B cell (primary cell): ENCODE results near the gene AP1S3. TPM values are rescaled to one million over a fixed set of nuclear protein-coding genes. Genes with fewer than 3 reads are reported as not detected.

Experiments used
- ATAC-seq: fragments of 200-7000 bp; cut with Tn5 transposase; one replicate; pipeline ENCODE4 v1.10.0; 2021; ENCODE audit warnings: low read depth, mild to moderate bottlenecking, moderate number of reproducible peaks, moderate library complexity
- CTCF ChIA-PET: fragments of 350-600 bp; sonication (Branson Sonifier 250); formaldehyde crosslinking; loops from one replicate; lab custom pipeline; 2021; ENCODE audit warnings: antibody characterized with exemption, inconsistent platforms; lab: Charles Lee
- POLR2A ChIA-PET: fragments of 350-600 bp; sonication (Branson Sonifier 250); formaldehyde crosslinking; loops from one replicate; lab custom pipeline; 2021; ENCODE audit warnings: antibody characterized with exemption; lab: Charles Lee
- DNase-seq: peaks from one replicate; pipeline ENCODE4 v3.0.0; 2013
- H2AFZ ChIP-seq: 2 replicates; pipeline ENCODE4 v1.6.1; 2012; ENCODE audit warnings: mild to moderate bottlenecking, low read depth, low read length; ENCODE audit not compliant: insufficient read depth, poor library complexity, severe bottlenecking
- H3K27ac ChIP-seq, 2 donors: 1 replicate in 1 of 2; 2 replicates in 1 of 2; pipeline ENCODE4 v1.5.1; 2012 to 2013; ENCODE audit warnings: low read length in 2 of 2, mild to moderate bottlenecking in 2 of 2, moderate library complexity in 1 of 2
- H3K27me3 ChIP-seq, 4 experiments: fragments of 200-600 bp in 1 of 4; sonication (generic) in 1 of 4; replicated peaks in 1 of 4; 1 replicate in 2 of 4; 2 replicates in 2 of 4; pipeline versions ENCODE4 v1.6.1 to v1.7.0; 2013 to 2016; ENCODE audit warnings: low read length in 3 of 4, mild to moderate bottlenecking in 2 of 4, mixed read lengths in 1 of 4, moderate library complexity in 1 of 4; ENCODE audit not compliant: insufficient read depth in 4 of 4, control insufficient read depth in 3 of 4; ENCODE audit errors: control extremely low read depth in 1 of 4
- H3K36me3 ChIP-seq, 2 experiments: replicated peaks in 1 of 2; 1 replicate in 1 of 2; 2 replicates in 1 of 2; pipeline versions ENCODE4 v1.6.1 to v1.7.1; 2013; ENCODE audit warnings: low read length in 1 of 2; ENCODE audit not compliant: insufficient read depth in 2 of 2, control insufficient read depth in 1 of 2; ENCODE audit errors: control extremely low read depth in 1 of 2, extremely low read depth in 1 of 2
- H3K4me1 ChIP-seq, 2 donors: fragments of 200-600 bp in 1 of 2; sonication (generic) in 1 of 2; 1 replicate in 1 of 2; 2 replicates in 1 of 2; pipeline versions ENCODE4 v1.5.1 to v1.6.1; 2013 to 2017; ENCODE audit warnings: low read length in 2 of 2; ENCODE audit not compliant: control insufficient read depth in 2 of 2, insufficient read depth in 2 of 2
- H3K4me2 ChIP-seq: replicated peaks from 2 replicates; pipeline ENCODE3; 2012; ENCODE audit warnings: mild to moderate bottlenecking, low read depth, low read length; ENCODE audit not compliant: poor library complexity, severe bottlenecking
- H3K4me3 ChIP-seq, 5 experiments: fragments of 200-600 bp in 1 of 5; sonication (generic) in 1 of 5; 1 replicate in 3 of 5; 2 replicates in 2 of 5; pipeline versions ENCODE4 v1.5.1 to v1.7.0; 2011 to 2016; ENCODE audit warnings: low read length in 4 of 5, mild to moderate bottlenecking in 4 of 5, low read depth in 2 of 5, control low read depth in 1 of 5, moderate library complexity in 1 of 5; ENCODE audit not compliant: insufficient read depth in 1 of 5; ENCODE audit errors: control extremely low read depth in 1 of 5, extremely low read depth in 1 of 5
- H3K79me2 ChIP-seq: fragments of 200-600 bp; sonication (generic); one replicate; pipeline ENCODE4 v1.6.0; 2016; ENCODE audit warnings: low read length; ENCODE audit not compliant: control insufficient read depth, insufficient read depth
- H3K9ac ChIP-seq: fragments of 200-600 bp; sonication (generic); 2 replicates; pipeline ENCODE4 v1.6.1; 2017; ENCODE audit warnings: mild to moderate bottlenecking, low read length, moderate library complexity
- H3K9me3 ChIP-seq, 3 donors: one replicate each; pipeline versions ENCODE4 v1.6.1 to v1.7.1; 2013; ENCODE audit warnings: low read length in 2 of 3; ENCODE audit not compliant: control insufficient read depth in 2 of 3, insufficient read depth in 1 of 3; ENCODE audit errors: control extremely low read depth in 1 of 3
- H4K20me1 ChIP-seq: 2 replicates; pipeline ENCODE4 v1.6.0; 2012; ENCODE audit warnings: mild to moderate bottlenecking, low read length; ENCODE audit not compliant: insufficient read depth, control insufficient read depth, poor library complexity, severe bottlenecking
- H3K27ac Mint-ChIP-seq: one replicate; pipeline ENCODE4 v1.8.0; 2021; ENCODE audit warnings: mixed read lengths
- H3K27me3 Mint-ChIP-seq: one replicate; pipeline ENCODE4 v1.8.0; 2021; ENCODE audit warnings: mixed read lengths
- H3K4me1 Mint-ChIP-seq: one replicate; pipeline ENCODE4 v1.8.0; 2021; ENCODE audit warnings: mixed read lengths
- H3K4me3 Mint-ChIP-seq: one replicate; pipeline ENCODE4 v1.8.0; 2021; ENCODE audit warnings: mixed read lengths
- H3K9me3 Mint-ChIP-seq: one replicate; pipeline ENCODE4 v1.8.0; 2022; ENCODE audit warnings: mixed read lengths; ENCODE audit not compliant: insufficient read depth
- EZH2 ChIP-seq: IDR thresholded peaks from 2 replicates; pipeline ENCODE4 v1.6.1; 2012; ENCODE audit warnings: borderline replicate concordance, low read depth, mild to moderate bottlenecking, moderate library complexity, low read length; ENCODE audit not compliant: insufficient read depth, poor library complexity, severe bottlenecking
- WGBS: methylation state at CpG from one replicate; pipeline ENCODE4 v1.1.5; 2013; ENCODE audit warnings: missing lambda C conversion rate; ENCODE audit not compliant: insufficient coverage; 5-methylcytosine and 5-hydroxymethylcytosine counted together
- intact Hi-C: fragments of 100-400 bp; cut with micrococcal nuclease; formaldehyde crosslinking; loops from one replicate; pipeline ENCODE4 v1.10.0; 2022
- polyA plus RNA-seq: library from polyadenylated mRNA; depleted of rRNA; stranded (reverse); fragments of >200 nt; gene quantifications from 2 replicates; pipeline ENCODE4 v1.2.3, GENCODE V29; 2012
- total RNA-seq, 2 donors: library from RNA; stranded (reverse); fragments of 120-200 nt in 1 of 2; gene quantifications; 1 replicate in 1 of 2; 2 replicates in 1 of 2; pipeline versions ENCODE4 v1.2.3 to v1.2.4, GENCODE V29; 2013 to 2022
- TF ChIP-seq, protein P1 (sequence below): fragments of 200-600 bp; IDR thresholded peaks from one replicate; pipeline ENCODE4 v1.8.0; 2022; ENCODE audit warnings: antibody characterized with exemption, mild to moderate bottlenecking

AP1S3 gene
- total and polyA plus RNA-seq, 2 donors (not counting 1 experiment from before 2014, with no cell fraction given), result 7.2 to 41.4 TPM

DNA sequence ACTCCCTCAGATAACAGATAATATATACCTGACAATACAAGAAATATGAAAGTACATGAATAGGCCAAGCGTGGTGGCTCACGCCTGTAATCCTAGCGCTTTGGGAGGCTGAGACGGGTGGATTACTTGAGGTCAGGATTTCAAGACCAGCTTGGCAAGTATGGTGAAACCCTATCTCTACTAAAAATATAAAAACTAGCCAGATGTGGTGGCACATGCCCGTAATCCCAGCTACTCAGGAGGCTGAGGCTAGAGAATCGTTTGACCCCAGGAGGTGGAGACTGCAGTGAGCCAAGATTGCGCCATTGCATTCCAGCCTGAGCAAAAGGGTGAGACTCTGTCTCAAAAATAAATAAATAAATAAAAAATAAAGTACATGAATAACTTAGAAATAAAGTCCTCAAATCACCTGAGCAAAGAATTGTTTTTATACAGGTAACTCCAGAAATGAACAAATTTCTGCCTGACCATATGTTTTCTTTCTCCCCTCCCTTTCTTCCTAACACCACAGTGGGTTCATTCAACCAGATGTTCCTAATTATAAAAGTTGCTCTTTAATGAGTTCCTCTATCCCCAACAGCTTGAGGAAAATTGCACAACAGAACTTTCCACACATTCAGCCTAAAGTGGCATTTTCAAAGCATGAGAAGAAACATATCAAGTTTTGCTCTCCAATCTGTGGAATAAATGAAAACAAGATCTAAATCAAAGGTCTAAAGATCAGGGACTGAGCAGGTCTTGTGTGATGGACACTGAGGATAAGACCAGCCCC, 33.6 kb upstream of the AP1S3 start:
- Mint-ChIP-seq H3K4me1 (peaks cover 7% of the 10 kb centered on the region), H3K27me3 (no peaks in the 10 kb centered on the region), H3K27ac (no peak overlapping the region), H3K4me3 (no peak overlapping the region), H3K9me3 (no peaks in the 10 kb centered on the region)
- Histone ChIP-seq H3K9me3 (no peaks in the 10 kb centered on the region), H3K4me3 (no peak overlapping the region), H3K27me3 (no peaks in the 10 kb centered on the region), H3K4me2 (no peak overlapping the region), H3K9ac (no peak overlapping the region), H3K79me2 (no peaks in the 10 kb centered on the region), H3K36me3 (peaks cover 0 to 15% of the 10 kb centered on the region in 2 experiments), H3K27ac (no peak overlapping the region), H2AFZ (no peak overlapping the region), H3K4me1 (peaks cover 0 to 2% of the 10 kb centered on the region in 2 donors), H4K20me1 (no peaks in the 10 kb centered on the region)
- no peak for TF ChIP-seq EZH2
- TF ChIP-seq, protein P1, sequence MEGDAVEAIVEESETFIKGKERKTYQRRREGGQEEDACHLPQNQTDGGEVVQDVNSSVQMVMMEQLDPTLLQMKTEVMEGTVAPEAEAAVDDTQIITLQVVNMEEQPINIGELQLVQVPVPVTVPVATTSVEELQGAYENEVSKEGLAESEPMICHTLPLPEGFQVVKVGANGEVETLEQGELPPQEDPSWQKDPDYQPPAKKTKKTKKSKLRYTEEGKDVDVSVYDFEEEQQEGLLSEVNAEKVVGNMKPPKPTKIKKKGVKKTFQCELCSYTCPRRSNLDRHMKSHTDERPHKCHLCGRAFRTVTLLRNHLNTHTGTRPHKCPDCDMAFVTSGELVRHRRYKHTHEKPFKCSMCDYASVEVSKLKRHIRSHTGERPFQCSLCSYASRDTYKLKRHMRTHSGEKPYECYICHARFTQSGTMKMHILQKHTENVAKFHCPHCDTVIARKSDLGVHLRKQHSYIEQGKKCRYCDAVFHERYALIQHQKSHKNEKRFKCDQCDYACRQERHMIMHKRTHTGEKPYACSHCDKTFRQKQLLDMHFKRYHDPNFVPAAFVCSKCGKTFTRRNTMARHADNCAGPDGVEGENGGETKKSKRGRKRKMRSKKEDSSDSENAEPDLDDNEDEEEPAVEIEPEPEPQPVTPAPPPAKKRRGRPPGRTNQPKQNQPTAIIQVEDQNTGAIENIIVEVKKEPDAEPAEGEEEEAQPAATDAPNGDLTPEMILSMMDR, result no peak
- WGBS, result 100% methylated on average over 1 of the region's 7 CpGs
- ATAC-seq, result no peak
- ChIA-PET CTCF (no interaction called here), POLR2A (no interaction called here)
- no peak for DNase-seq
- intact Hi-C loops, result no loop called here

DNA sequence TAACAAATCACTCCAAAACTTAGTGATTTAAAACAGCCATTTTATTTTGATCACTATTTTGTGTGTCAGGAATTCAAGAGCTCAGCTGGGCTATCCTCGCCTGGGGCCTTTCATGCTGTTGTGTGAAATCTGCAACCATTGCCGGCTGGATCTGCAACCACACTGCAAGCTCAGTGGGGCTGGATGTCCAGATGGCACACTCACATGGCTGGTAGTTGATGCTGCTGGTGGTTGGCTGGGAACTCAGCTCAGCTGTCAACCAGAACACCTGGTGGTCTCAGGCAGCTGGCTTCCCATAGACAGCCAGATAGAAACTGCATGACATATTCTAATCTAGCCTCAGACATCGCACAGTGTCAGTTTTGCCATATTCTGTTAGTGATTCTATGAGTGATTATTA, 30.6 kb upstream of the AP1S3 start:
- CTCF ChIA-PET, result interaction anchor here (0.8 to 2.0 kb wide), 3 partner anchors 49 to 140 kb away, joined by 3 to 5 read pairs (median 3); no protein-coding TSS in a partner anchor
- intact Hi-C loops, result no loop called here

More for the DNA sequence above, 30.6 kb upstream of the AP1S3 start:
- ATAC-seq (no peak), DNase-seq (no peak)
- H3K79me2 ChIP-seq, result no peaks in the 10 kb centered on the region
- no peaks in the 10 kb centered on the region for H3K27me3 ChIP-seq
- H2AFZ ChIP-seq, result no peak overlapping the region
- H3K9me3 ChIP-seq, result no peaks in the 10 kb centered on the region
- H3K4me1 ChIP-seq, result peaks cover 0 to 11% of the 10 kb centered on the region in 2 donors
- POLR2A ChIA-PET, result no interaction called here
- Mint-ChIP-seq H3K4me3 (no peak overlapping the region), H3K27me3 (no peaks in the 10 kb centered on the region), H3K27ac (no peak overlapping the region), H3K4me1 (peaks cover 16% of the 10 kb centered on the region), H3K9me3 (no peaks in the 10 kb centered on the region)
- H3K4me3 ChIP-seq, result no peak overlapping the region
- peaks cover 0 to 2% of the 10 kb centered on the region in 2 experiments for H3K36me3 ChIP-seq
- H3K9ac ChIP-seq, result no peak overlapping the region
- 54% methylated on average over 2 of the region's 3 CpGs for WGBS
- no peak overlapping the region for H3K27ac ChIP-seq
- H3K4me2 ChIP-seq, result no peak overlapping the region
- H4K20me1 ChIP-seq, result no peaks in the 10 kb centered on the region
- TF ChIP-seq EZH2, result no peak
